Measurements from ENCODE around the gene DAB2IP. TPM values are rescaled to one million over a fixed set of nuclear protein-coding genes. Genes with fewer than 3 reads are reported as not detected.

Gene DAB2IP
- total and polyA plus RNA-seq, 2 experiments from 2014 or later, result 8.9 to 42.8 TPM

GRCh38 chr9:121750715-121751623, 99.5 kb downstream of the DAB2IP start (continued):
- TF ChIP-seq, protein P1, sequence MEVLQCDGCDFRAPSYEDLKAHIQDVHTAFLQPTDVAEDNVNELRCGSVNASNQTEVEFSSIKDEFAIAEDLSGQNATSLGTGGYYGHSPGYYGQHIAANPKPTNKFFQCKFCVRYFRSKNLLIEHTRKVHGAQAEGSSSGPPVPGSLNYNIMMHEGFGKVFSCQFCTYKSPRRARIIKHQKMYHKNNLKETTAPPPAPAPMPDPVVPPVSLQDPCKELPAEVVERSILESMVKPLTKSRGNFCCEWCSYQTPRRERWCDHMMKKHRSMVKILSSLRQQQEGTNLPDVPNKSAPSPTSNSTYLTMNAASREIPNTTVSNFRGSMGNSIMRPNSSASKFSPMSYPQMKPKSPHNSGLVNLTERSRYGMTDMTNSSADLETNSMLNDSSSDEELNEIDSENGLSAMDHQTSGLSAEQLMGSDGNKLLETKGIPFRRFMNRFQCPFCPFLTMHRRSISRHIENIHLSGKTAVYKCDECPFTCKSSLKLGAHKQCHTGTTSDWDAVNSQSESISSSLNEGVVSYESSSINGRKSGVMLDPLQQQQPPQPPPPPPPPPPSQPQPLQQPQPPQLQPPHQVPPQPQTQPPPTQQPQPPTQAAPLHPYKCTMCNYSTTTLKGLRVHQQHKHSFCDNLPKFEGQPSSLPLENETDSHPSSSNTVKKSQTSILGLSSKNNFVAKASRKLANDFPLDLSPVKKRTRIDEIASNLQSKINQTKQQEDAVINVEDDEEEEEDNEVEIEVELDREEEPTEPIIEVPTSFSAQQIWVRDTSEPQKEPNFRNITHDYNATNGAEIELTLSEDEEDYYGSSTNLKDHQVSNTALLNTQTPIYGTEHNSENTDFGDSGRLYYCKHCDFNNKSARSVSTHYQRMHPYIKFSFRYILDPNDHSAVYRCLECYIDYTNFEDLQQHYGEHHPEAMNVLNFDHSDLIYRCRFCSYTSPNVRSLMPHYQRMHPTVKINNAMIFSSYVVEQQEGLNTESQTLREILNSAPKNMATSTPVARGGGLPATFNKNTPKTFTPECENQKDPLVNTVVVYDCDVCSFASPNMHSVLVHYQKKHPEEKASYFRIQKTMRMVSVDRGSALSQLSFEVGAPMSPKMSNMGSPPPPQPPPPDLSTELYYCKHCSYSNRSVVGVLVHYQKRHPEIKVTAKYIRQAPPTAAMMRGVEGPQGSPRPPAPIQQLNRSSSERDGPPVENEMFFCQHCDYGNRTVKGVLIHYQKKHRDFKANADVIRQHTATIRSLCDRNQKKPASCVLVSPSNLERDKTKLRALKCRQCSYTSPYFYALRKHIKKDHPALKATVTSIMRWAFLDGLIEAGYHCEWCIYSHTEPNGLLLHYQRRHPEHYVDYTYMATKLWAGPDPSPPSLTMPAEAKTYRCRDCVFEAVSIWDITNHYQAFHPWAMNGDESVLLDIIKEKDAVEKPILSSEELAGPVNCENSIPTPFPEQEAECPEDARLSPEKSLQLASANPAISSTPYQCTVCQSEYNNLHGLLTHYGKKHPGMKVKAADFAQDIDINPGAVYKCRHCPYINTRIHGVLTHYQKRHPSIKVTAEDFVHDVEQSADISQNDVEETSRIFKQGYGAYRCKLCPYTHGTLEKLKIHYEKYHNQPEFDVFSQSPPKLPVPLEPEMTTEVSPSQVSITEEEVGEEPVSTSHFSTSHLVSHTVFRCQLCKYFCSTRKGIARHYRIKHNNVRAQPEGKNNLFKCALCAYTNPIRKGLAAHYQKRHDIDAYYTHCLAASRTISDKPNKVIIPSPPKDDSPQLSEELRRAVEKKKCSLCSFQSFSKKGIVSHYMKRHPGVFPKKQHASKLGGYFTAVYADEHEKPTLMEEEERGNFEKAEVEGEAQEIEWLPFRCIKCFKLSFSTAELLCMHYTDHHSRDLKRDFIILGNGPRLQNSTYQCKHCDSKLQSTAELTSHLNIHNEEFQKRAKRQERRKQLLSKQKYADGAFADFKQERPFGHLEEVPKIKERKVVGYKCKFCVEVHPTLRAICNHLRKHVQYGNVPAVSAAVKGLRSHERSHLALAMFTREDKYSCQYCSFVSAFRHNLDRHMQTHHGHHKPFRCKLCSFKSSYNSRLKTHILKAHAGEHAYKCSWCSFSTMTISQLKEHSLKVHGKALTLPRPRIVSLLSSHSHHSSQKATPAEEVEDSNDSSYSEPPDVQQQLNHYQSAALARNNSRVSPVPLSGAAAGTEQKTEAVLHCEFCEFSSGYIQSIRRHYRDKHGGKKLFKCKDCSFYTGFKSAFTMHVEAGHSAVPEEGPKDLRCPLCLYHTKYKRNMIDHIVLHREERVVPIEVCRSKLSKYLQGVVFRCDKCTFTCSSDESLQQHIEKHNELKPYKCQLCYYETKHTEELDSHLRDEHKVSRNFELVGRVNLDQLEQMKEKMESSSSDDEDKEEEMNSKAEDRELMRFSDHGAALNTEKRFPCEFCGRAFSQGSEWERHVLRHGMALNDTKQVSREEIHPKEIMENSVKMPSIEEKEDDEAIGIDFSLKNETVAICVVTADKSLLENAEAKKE (CRISPR knock-in tag; IDR thresholded peaks at IDR 0.05), result no peak
- TF ChIP-seq NANOG (IDR thresholded peaks at IDR 0.05; ENCODE audit: borderline replicate concordance), result no peak
- no peak for TF ChIP-seq STAT1 (IDR thresholded peaks at IDR 0.05; ENCODE audit: unreplicated experiment)

GRCh38 chr9:121751686-121752445, 100.4 kb downstream of the DAB2IP start:
- no peak overlapping the region for H3K4me2 ChIP-seq
- ATAC-seq (no peak), DNase-seq (ENCODE audit: low spot score) (no peak)
- no peaks in the 10 kb centered on the region for H3K36me3 ChIP-seq (ENCODE audit: insufficient read depth)
- no peaks in the 10 kb centered on the region for H3K9me2 ChIP-seq (ENCODE audit: insufficient read depth)
- no peak overlapping the region; the same call in 1 of the 2 replicates for H3K27ac Mint-ChIP-seq
- no peaks in the 10 kb centered on the region for H3K4me1 ChIP-seq (ENCODE audit: insufficient read depth)
- H3K4me1 Mint-ChIP-seq, result peaks cover 8% of the 10 kb centered on the region; the same call in 2 of the 3 replicates
- no peaks in the 10 kb centered on the region; the same call in 2 of the 3 replicates for H3K36me3 Mint-ChIP-seq (ENCODE audit: low read depth)
- H3K27ac ChIP-seq (ENCODE audit: low read depth), result no peak overlapping the region
- no peak overlapping the region for H3K4me3 Mint-ChIP-seq
- H2AFZ ChIP-seq, result no peak overlapping the region
- no peaks in the 10 kb centered on the region for H3K27me3 ChIP-seq (ENCODE audit: insufficient read depth)
- H3K27me3 Mint-ChIP-seq (ENCODE audit: insufficient read depth, low read depth, poor library complexity), result peaks cover 12% of the 10 kb centered on the region
- no peaks in the 10 kb centered on the region for H4K20me1 ChIP-seq (replicated peaks; ENCODE audit: insufficient read depth)
- H3F3A ChIP-seq (replicated peaks; ENCODE audit: low read depth), result no peaks in the 10 kb centered on the region
- H3K9me3 Mint-ChIP-seq, result no peaks in the 10 kb centered on the region
- no peak overlapping the region for H3K4me3 ChIP-seq
- H3K79me2 ChIP-seq (replicated peaks; ENCODE audit: insufficient read depth), result peaks cover 23% of the 10 kb centered on the region
- no peak for TF ChIP-seq JUNB (IDR thresholded peaks at IDR 0.05; ENCODE audit: unreplicated experiment)
- TF ChIP-seq ETS1 (IDR thresholded peaks at IDR 0.05), result no peak
- TF ChIP-seq EZH2phosphoT487 (IDR thresholded peaks at IDR 0.05; ENCODE audit: unreplicated experiment), result no peak
- no peak for TF ChIP-seq CTCF (conservative IDR thresholded peaks at IDR 0.05; ENCODE audit: low read depth in 2 of 2)
- no peak for TF ChIP-seq POLR2AphosphoS5 (IDR thresholded peaks at IDR 0.05; ENCODE audit: low read depth)
- TF ChIP-seq ZNF114 (CRISPR knock-in tag; IDR thresholded peaks at IDR 0.05), result no peak
- TF ChIP-seq ZNF331 (CRISPR knock-in tag; IDR thresholded peaks at IDR 0.05; ENCODE audit: low read depth), result no peak
- no peak for TF ChIP-seq EZH2 (IDR thresholded peaks at IDR 0.05; ENCODE audit: low read depth, unreplicated experiment)
- no peak for TF ChIP-seq NANOG (IDR thresholded peaks at IDR 0.05; ENCODE audit: borderline replicate concordance)
- no peak for TF ChIP-seq CREB1 (CRISPR knock-in tag; IDR thresholded peaks at IDR 0.05; ENCODE audit: low read depth)

All from GM23338 (cell line).